ENCODE results near the gene POLD2. TPM values are rescaled to one million over a fixed set of nuclear protein-coding genes. Genes with fewer than 3 reads are reported as not detected.

POLD2 gene
- total RNA-seq, 1 donor from 2014 or later: 232 TPM

- TF ChIP-seq EZH2 (IDR thresholded peaks at IDR 0.05) (no peak), EZH2phosphoT487 (IDR thresholded peaks at IDR 0.05) (no peak), CTCF (IDR thresholded peaks at IDR 0.05) (no peak)
- Histone ChIP-seq H3K9me3 (ENCODE audit: low read depth) (no peaks in the 10 kb centered on the region), H3K79me2 (ENCODE audit: low read depth) (no peaks in the 10 kb centered on the region), H3K4me1 (peaks cover 17% of the 10 kb centered on the region), H4K20me1 (ENCODE audit: low read depth) (no peaks in the 10 kb centered on the region), H3K36me3 (no peaks in the 10 kb centered on the region), H3K9ac (no peak overlapping the region), H3F3A (ENCODE audit: low read depth) (peaks cover 8% of the 10 kb centered on the region), H2AFZ (replicated peaks) (no peak overlapping the region), H3K4me3 (no peak overlapping the region), H3K27me3 (peaks cover 11% of the 10 kb centered on the region), H3K27ac (no peak overlapping the region), H3K4me2 (no peak overlapping the region)
- Mint-ChIP-seq H3K4me1 (peaks cover 10% of the 10 kb centered on the region), H3K27ac (no peak overlapping the region), H3K36me3 (no peaks in the 10 kb centered on the region), H3K4me3 (no peak overlapping the region), H3K9me3 (no peaks in the 10 kb centered on the region), H3K27me3 (ENCODE audit: insufficient read depth, low read depth) (peaks cover 9% of the 10 kb centered on the region)
- DNase-seq (ENCODE audit: low spot score): no peak
These were observed 27.9 kb upstream of the POLD2 start for GRCh38 chr7:44150966-44151941.

GRCh38 chr7:44150466-44150832 is 27.1 kb upstream of the POLD2 start:
- H3K27ac Mint-ChIP-seq: no peak overlapping the region
- no peak for DNase-seq (ENCODE audit: low spot score)
- no peaks in the 10 kb centered on the region for H4K20me1 ChIP-seq (ENCODE audit: low read depth)
- H3K4me1 ChIP-seq: peaks cover 17% of the 10 kb centered on the region
- H3K79me2 ChIP-seq (ENCODE audit: low read depth): no peaks in the 10 kb centered on the region
- no peak overlapping the region for H3K4me3 Mint-ChIP-seq
- peaks cover 19% of the 10 kb centered on the region for H3K27me3 ChIP-seq
- H3K9me3 Mint-ChIP-seq: no peaks in the 10 kb centered on the region
- no peaks in the 10 kb centered on the region for H3K9me3 ChIP-seq (ENCODE audit: low read depth)
- peaks cover 10% of the 10 kb centered on the region for H3K4me1 Mint-ChIP-seq
- no peak overlapping the region for H3K4me3 ChIP-seq
- no peak overlapping the region for H2AFZ ChIP-seq (replicated peaks)
- no peak overlapping the region for H3K4me2 ChIP-seq
- peaks cover 9% of the 10 kb centered on the region for H3K27me3 Mint-ChIP-seq (ENCODE audit: insufficient read depth, low read depth)
- no peaks in the 10 kb centered on the region for H3K36me3 ChIP-seq
- no peaks in the 10 kb centered on the region for H3K36me3 Mint-ChIP-seq
- no peak overlapping the region for H3K27ac ChIP-seq
- no peak overlapping the region for H3K9ac ChIP-seq
- H3F3A ChIP-seq (ENCODE audit: low read depth): peaks cover 8% of the 10 kb centered on the region
- TF ChIP-seq EZH2 (IDR thresholded peaks at IDR 0.05) (no peak), EZH2phosphoT487 (IDR thresholded peaks at IDR 0.05) (no peak), CTCF (IDR thresholded peaks at IDR 0.05) (no peak)

GRCh38 chr7:44149571-44150465 is 26.5 kb upstream of the POLD2 start:
- Histone ChIP-seq H3K4me1 (peaks cover 17% of the 10 kb centered on the region), H3K27me3 (peaks cover 25% of the 10 kb centered on the region), H3K4me3 (no peak overlapping the region), H3K79me2 (ENCODE audit: low read depth) (no peaks in the 10 kb centered on the region), H3K9ac (no peak overlapping the region), H3K4me2 (no peak overlapping the region), H3K9me3 (ENCODE audit: low read depth) (no peaks in the 10 kb centered on the region), H4K20me1 (ENCODE audit: low read depth) (no peaks in the 10 kb centered on the region), H2AFZ (replicated peaks) (no peak overlapping the region), H3F3A (ENCODE audit: low read depth) (peaks cover 8% of the 10 kb centered on the region), H3K36me3 (no peaks in the 10 kb centered on the region), H3K27ac (no peak overlapping the region)
- DNase-seq (ENCODE audit: low spot score): no peak
- no peaks in the 10 kb centered on the region for H3K9me3 Mint-ChIP-seq
- no peak overlapping the region for H3K4me3 Mint-ChIP-seq
- no peak overlapping the region for H3K27ac Mint-ChIP-seq
- H3K4me1 Mint-ChIP-seq: peaks cover 14% of the 10 kb centered on the region
- peaks cover 11% of the 10 kb centered on the region for H3K27me3 Mint-ChIP-seq (ENCODE audit: insufficient read depth, low read depth)
- TF ChIP-seq EZH2phosphoT487 (IDR thresholded peaks at IDR 0.05): no peak
- TF ChIP-seq EZH2 (IDR thresholded peaks at IDR 0.05): no peak
- no peak for TF ChIP-seq CTCF (IDR thresholded peaks at IDR 0.05)
- H3K36me3 Mint-ChIP-seq: no peaks in the 10 kb centered on the region

Data from neural progenitor cell (in vitro differentiated cells).